Stimulated activated CD8-positive, alpha-beta memory T cell treated with anti-CD3 and anti-CD28 coated beads, Interleukin-7, amount 100 ng/mL, for 24 hours (primary cell): ENCODE results near the gene COL4A2.

Experiments
- DNase-seq: peaks from one replicate; pipeline ENCODE4 v3.0.0-alpha.2; 2020; ENCODE audit warnings: low read depth

COL4A2 gene

DNA sequence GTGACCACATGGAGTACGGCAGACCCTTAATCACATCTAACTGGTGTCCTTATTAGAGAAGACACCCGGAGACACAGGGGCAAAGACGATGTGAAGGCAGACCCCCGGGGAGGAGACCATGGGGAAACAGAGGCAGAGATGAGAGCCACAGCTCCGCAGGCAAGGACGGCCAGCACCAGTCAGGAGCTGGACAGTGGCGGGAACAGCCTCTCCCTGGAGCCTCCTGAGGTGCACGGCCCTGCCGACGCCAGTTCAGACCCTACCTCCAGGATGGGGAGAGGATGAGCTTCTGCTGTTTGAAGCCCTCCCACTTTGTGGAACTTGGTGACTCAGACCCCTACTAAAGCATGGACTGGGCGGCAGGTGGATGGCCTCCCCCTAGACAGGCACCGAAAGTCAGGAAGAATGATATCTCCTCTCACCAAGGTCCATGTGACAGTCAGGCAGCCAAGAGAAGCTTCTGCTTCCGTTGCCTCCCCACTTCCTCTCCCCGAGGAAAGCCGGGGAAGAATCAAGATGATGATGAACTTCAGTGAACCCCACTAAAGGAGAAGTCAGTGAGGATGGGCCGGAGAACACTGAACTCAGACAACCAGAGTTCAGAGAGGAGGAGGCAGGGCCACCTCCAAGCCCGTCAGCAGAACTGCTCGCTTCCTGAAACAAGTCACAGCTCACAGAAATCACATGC lies 229.1 kb downstream of the COL4A2 start:
- DNase-seq, result no peak

DNA sequence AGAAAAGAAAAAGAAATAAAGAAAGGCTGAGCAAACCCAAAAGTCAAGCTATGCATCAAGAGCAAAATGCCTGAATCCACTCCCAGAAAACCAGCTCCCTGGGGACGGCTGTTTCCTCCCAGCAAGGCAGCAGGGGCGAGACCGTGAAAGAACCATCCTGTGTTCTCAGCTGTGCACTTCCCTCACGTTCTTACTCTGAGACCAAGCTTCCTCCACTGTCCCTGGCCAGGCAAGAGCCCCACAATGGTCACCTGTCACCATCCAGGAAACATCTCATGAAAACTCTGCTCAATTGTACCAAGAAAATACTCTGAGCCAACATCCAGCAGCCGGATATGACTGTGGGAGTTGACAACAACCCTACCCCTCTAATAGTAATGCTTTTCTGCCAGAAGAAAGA lies 231.5 kb downstream of the COL4A2 start:
- no peak for DNase-seq

DNA sequence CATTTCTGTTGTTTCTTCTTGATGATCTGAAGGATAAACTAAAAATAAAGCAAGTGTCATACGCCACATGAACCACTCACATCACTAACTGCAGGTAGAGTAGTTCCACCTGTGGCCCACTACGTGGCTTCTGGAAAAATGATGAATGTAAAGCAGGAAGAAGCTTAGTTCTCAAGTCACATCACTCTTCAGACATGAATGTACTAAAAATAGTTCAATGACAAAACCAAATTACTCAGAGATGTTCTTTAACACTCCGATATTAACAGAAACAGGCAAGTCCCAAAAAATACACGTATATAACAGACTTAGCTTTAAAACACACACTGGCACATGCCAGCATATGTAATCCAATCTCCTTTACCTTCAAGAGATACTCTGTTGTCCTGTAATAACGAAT lies 232.8 kb downstream of the COL4A2 start:
- DNase-seq, result no peak

DNA sequence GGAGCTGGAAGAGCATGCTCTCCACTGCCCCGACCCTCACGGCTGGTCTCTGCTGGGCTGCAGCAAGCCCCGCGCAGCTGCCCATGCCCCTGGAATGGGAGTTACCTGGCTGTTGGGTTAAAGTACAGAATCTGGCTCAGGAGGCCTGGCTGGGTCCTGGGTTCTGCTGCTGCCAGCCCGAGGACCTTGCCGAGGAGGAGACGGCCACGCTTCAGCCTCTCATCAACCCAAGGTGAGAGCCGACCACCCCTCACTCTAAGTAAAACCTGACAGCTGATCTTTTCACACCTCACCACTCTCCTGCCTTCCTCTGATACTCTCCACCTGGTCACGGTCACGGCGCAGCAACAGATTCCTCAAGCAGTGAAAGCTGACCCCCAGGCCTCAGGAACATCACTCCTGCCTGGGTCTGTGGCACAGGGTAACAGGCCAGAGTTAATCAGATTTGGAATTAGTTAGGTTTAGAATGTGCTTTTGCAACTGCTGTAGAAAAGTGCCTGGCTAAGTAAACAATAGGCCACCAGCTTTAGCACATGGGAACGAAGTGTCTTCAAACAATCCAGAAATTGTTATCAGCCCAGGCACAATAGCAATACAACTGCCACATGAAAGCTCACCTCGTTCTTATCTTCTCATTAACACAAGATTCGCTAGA lies 233.9 kb downstream of the COL4A2 start:
- DNase-seq, result no peak

DNA sequence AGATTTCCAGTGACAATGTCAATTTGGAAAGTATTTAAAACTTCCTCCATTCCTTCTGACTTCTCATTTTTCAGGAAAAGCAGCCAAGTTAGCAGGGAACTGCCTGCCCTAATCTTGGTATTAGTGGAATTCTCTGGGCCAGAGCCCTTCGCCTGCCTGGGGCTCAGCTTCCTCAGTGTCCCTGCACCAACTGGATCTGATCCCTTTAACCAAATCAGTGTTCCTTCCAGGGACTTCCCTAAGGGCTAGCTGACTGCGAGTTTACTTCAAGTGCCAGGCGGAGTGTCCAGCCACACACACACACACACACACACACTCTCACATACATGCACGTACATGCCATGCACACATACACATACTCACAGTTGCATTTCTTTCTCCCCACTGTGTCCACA lies 234.4 kb downstream of the COL4A2 start:
- DNase-seq, result no peak

DNA sequence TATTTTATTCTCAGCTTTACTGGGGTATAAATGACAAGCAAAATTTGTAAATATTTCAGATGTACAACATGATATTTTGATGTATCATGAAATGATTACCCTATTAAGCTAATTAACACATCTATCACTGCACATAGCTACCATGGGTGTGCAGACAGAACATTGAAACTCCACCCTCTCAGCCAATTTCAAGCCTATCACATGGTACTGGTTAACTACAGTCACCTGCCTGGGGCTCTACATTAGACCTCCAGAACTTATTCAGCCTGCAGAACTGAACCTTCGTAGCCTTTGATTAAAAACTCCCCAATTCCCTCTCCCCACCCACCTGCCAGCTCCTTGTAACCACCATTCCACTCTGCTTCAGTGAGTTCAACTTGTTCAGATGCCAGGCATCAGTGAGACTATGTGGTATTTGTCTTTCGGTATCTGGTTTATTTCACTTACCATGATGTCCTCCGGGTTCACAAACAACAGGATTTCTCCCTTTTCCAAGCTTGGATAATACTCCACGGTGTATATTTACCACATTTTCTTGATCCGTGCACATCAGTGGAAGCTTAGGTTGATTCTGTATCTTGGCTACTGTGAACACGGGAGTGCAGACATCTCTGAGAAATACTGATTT lies 235.2 kb downstream of the COL4A2 start:
- DNase-seq, result no peak

DNA sequence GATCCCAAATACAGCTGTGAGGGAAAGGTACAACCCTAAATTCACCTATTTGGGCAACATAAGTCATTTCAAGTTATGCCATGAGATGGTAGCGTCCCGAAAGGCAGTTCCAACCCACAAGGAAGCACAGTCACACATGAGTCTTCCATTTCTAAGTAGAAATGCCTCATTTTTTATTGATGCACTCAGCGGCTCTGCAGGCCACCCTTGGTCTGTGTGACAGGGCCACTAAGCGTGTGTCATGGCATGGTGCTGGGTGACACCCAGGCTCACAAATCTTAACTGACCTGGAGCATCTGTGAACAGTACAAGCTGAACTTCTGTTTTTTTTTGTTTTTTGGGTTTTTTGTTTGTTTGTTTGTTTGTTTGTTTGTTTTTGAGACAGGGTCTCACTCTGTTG lies 239.3 kb downstream of the COL4A2 start:
- DNase-seq, result no peak

DNA sequence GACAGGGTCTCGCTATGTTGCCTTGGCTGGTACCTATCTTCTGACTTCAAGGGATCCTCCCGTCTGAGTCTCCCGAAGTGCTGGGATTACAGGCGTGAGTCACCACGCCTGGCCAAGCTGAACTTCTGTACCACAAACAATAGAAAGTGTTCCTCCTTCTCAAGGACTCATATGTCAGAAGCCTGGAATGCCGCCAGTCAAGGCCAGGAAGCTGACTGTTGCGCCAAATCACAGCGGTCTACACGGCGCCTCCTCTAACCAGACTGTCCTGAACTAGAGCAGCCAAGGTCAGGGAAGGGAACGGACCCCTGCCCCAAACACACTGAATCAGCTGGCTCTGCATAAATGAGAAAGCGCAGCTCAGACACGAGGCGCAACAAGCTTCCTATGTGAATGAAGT lies 239.8 kb downstream of the COL4A2 start:
- no peak for DNase-seq

DNA sequence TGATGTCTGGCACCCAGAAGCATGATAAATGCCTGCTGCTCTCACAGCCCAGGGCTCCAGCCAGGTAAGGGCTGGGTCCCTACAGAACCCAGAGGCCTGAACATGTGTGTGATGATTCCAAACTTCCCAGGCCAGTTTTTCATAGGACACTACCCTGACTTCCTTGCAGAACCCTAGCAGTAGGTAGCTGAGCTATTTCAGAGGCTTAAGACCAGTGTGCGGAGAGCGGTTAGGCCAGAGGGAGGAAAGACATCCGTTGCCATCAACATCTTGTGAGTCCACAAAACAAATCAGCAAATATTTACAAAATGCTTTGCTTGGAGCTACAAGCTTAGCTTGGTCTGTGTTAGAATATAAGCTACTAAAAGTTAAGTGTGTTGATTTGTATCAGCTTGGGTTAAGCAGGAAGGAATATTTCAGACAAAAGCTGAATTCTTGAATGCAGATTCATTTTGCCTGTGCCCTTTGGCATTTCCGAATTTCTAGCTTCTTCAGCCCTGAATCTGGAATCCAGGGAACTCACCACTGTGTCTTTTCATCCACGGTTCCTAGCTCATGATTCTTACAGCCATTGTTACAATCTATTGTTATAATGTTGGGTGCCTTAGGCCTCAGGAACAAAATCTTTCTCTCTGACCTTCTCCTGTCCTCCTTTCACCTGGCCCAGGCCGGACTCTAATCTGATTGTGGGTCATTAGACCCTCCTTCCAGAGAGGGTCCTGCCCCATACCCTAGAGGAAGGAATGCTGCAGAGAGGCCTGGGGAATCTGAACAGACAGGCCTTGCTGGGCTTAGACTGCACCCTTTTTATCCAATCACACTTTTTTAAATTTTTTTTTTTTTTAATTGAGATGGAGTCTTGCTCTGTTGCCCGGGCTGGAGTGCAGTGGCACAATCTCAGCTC lies 242.1 kb downstream of the COL4A2 start:
- DNase-seq, result no peak

DNA sequence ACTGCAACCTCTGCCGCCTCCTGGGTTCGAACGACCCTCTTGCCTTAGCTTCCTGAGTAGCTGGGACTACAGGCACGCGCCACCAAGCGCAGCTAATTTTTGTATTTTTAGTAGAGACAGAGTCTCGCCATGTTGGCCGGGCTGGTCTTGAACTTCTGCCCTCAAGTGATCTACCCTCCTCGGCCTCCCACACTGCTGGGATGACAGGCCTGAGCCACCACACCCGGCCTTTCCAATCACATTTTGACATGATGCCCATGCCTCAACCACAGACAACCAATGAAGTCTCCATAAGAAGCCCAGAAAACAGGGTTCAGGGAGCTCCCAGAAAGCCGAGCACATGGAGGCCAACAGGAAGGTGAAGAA lies 242.7 kb downstream of the COL4A2 start:
- no peak for DNase-seq

DNA sequence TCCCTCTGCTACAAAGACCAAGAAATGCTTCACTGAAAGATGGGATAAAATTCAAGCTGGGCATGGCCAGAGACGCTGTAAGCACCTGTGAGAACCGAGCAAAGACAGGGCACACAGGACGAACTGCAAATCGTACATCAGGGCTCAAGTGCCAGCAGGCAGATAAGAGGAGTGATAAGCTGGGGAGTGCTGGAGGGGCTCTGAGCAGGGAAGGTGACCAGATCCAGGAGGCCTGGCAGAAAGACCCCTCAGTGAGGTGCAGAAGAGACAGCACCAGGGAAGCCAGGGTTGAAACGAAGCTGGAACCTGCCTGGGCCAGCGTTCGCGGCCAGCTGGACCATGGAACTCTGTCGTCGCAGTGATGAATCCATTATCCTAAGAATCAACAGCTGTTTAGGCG lies 244.2 kb downstream of the COL4A2 start:
- DNase-seq, result no peak

DNA sequence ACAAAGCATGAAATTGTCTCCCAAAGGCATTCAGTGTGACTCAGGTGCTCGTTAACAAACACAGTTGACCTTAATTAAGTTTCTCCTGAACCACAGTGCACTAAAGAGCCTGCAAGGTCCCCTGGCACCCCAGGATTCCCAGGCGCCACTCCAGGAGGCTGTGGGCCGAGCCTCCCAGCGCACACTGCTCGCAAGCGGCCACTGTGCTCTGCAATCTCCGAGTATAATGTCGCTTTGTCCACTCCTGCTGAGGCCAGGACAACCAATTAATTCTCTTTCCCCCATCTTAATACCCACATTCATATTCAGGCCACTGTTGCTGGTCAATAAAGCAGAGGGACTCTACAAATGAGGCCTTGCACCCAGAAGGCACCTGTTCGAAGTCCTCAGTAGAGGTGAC lies 245.7 kb downstream of the COL4A2 start:
- no peak for DNase-seq

DNA sequence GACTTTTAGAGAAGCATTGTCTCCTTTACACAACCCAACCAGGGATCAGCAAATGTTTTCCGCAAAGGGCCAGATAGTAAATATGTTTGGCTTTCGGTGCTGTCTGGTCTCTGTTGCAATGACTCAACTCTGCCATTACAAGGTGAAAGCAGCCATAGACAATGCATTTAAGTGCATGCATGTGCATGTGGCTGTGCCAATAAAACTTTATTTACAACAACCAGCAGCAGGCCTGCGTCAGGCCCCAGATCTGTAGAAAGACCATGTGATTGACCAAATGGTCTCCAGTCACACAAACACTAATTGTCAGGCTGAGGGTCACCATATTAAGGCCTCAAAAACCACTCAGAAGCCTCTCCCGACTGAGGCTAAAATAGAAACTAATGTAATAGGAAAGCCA lies 246.3 kb downstream of the COL4A2 start:
- DNase-seq, result no peak

DNA sequence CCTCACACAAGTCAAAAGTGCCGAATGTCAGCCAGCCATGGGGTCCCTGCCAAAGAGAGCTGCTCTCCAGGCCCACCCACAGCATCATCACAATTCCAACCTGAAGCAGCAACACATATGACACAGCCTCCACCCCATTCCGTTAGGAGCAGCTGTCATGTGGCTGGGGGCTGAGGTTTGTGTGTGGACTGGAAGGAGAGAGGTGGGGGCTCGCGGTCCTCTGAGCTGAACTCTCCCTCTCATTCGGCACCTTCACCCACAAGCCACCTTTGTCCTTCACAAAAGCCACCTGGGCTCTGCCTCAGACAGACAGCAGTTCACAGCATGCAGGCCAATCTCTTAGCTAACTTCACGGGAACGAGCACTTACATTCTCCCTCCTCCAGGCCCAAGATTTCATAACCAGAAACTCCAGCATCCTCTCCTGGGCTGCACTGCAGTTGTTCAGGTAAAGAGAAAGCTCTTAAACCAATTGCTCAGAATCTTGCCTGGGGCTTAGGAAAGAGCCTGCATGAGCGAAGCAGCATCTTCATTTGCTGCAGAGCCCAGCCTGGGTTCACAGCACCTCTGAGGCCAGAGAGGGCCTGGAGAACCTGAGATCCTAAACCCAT lies 247.2 kb downstream of the COL4A2 start:
- no peak for DNase-seq

DNA sequence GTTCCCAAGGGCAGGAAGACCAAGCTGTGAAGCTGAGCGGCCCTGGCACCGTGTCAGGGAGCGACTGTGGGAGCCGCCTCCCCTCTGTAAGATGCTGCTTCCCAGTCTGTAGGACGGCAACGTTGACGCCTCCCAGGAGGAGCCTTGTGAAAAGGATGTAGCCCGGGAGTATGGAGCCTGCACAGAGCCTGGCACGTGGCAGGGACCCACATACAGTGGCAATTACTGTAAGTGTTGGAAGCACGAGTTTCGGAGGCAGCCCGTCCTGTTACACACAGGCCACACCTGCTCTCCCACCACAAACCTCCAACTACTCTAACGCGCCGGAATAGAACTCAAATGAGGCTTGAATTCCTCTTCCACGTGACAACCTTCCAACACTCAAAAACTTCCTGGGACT lies 247.9 kb downstream of the COL4A2 start:
- no peak for DNase-seq

DNA sequence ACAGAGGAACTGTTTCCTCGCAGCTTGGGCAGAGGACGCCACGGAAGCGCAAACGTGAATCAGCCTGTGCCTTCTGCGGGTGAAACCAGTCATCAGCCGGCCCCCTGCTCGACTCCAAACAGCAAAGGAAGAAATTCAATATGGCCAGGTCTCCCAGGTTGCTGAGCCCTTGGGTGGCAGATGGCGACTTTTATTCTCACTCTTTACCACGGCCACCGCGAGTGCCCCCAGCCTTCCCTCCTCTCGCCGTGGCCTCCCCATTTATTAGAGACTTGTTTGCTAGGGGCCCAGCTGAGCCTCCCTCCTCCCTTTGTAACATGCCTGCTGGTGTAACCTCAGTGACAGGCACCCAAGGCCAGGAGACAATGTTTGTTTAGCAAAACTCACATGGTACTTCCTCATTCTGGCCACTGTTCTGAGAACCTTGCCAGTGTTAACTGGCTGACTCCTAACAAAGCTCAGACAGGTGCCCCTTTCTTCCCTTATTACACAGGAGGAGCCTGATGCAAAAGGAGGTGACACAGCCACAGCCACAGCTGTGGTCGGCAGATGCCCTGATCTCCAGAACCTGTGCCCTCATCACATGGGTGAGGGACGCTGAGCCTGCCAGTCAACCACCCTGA lies 248.6 kb downstream of the COL4A2 start:
- DNase-seq, result no peak

DNA sequence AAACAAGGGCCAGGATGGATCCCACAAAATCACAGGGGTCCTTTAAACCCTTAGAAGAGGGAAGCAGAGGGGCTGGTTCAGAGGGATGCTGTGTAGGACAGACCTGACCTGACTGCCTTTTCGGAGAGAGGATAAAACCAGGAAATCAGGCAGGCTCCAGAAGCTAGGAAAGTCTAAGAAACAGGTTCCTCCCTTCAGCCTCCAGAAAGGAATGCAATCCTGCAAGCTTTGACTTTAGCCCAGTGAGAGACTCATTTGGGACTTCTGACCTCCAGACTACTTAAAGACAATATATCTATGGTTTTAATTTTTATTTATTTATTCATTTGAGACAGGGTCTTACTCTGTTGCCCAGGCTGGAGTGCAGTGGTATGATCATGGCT lies 249.1 kb downstream of the COL4A2 start:
- DNase-seq, result no peak

DNA sequence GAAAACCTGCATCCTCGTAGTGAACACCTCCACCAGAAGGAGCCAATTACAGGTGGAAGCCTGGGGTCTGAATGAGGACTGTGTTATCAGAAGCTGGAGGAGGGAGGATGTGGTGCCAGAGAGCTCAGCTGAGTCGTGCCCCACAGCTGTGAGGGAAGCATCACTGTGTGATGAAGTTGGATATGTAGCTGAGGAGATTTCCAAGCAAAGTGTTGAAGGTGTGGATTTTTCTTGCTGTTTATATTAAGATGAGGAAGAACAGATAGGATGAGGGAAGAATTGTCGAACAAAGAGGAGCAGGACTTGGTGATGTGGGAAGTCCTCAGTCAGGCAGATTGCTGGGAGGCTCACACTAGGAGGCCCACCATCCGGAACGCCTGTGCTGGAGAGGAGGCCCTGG lies 250.0 kb downstream of the COL4A2 start:
- no peak for DNase-seq

DNA sequence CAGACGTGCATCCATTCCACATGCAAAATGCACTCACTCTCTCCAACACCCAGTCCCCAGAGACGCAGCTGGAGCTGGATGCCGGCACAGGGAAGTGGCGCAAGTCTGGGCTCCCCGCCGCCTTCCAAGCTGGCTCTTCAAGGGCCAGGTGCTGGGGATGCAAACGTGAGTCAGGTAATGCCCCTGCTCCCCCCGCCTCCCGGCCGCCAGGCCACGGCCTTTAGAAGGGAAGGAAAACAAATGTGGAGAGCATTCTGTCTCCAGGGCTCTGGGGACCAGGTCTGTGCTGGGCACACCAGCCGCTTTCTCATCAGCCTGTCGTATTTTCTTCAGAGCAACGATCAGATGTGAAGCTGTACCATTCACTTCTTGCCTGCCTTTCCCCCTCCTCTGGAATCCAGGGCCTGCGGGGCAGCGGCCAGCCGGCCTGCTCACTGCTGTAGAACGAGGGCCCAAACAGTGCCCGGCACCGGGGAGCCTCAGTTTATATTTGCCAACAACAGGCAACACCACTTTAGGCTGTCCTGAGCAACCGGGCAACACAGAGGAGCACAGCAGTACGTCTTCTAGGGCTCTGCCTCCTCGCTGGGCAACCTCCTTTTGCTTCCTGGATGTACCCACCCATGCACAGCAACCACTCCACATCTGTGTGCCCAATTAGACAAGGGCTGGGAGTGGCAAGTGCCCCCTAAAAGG lies 250.7 kb downstream of the COL4A2 start:
- no peak for DNase-seq

DNA sequence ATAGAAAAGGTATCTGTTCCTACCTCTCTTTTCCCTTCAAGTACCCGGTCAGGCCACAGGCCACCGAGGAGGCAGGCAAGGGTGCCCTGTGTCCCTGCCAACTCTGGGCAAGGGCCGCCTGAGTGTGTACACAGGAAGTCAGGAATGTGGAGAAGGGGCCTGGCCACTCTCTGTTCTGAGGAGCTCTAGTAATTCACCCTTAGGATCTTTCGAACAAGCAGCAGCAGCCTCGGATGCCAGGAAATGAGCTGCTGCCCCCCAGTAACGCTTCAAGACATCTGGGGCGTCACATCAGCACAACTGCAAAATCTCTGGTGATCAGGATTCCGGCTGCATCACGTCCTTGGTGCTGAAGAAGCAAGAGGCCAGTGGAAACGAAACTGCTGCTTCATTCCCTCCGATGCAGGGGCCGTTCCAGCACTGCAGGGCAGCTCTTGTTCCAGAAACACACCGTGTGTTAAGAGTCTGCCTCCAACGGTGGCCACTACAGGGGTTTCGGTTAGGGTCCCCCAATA lies 252.4 kb downstream of the COL4A2 start:
- no peak for DNase-seq

DNA sequence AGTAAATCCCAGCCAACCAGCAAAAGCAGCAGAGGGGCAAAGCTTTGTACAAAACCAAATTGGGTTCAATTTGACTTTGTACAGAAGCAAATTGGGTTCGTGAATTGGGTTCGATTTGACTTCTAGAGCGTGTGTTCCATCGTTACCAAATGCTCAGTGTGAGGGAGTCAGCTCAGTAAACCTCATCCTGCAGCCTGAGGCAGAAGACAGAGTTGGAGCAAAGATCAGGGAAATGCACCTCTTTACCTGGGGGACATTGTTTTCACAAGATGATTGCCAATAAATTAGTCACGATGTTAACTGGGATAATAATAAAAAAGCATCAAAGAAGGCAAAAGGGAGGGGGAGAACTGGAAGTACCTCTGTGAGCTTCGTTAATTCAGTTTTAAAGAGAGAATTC lies 252.9 kb downstream of the COL4A2 start:
- DNase-seq, result no peak
